ENCODE results near the gene EED. TPM values are rescaled to one million over a fixed set of nuclear protein-coding genes. Genes with fewer than 3 reads are reported as not detected.

The EED gene
- polyA plus RNA-seq, 1 donor from 2014 or later: 40.1 TPM

DNA sequence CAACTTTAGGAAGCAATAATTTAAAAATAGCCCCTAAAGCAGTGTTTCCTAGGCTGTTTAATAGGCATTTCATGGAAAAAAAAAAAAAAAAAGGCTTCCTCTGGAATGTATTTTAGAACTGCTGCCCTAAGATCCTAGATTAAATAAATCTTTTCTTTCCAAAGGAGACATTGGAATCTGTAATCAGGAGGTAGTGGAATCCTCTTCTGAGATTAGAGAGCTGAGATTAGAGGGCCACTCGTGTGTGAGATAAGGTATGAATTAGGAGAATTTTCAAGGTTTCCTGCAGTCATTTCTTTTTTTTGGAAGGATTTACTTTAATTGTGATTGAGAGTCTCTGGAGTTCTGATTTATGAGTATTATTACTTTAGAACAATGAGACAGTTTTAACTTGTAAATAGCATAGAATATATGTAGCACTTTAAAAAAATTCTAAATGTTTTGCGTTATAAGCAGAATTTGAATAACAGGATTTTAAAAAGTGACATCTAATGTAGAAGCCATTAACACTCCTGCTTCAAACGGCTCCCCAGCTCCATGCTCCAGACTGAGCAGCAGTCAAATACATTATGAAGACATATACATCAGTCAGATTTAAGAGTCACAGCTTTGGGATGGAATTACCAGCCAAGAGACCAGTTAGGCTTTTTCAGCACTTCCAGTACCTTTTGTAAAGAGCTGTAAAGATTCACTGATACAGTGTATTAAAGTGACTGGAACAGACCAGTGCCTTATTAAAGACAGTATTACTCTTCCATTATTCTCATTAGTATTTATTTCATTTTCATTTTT is 5.0 kb downstream of the EED start (continued):
- no peak for TF ChIP-seq POLR2AphosphoS5 (IDR thresholded peaks at IDR 0.05)

DNA sequence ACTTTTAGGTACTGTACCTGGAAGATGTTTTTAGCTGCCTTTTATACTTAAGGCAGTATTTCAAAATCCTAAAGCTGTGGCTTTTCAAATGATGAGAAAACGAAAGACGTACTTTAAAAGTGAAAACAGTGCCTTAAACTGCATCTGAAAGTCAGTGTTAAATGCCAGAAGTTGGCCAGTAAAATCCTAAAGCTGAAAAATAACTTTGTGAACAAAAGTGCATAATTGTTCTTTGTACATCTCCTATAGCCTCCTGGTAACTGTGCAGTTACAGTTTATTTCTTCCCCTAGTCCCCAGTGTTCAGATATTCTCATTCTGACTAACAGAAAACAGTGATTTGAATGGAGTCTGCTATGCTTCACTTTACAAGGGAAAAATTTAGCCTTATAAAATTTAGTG is 6.8 kb downstream of the EED start:
- TF ChIP-seq SMC3 (conservative IDR thresholded peaks at IDR 0.05; ENCODE audit: poor library complexity) (no peak), RAD21 (conservative IDR thresholded peaks at IDR 0.05) (no peak)
- H3K27me3 ChIP-seq (ENCODE audit: insufficient read depth, low read depth, low read length): no peaks in the 10 kb centered on the region
- no peak overlapping the region for H3K4me3 ChIP-seq (ENCODE audit: low read length)
- no peaks in the 10 kb centered on the region for H3K9me3 ChIP-seq (ENCODE audit: low read length)
- H3K27ac ChIP-seq (ENCODE audit: low read length): no peak overlapping the region
- peaks cover 79% of the 10 kb centered on the region for H3K79me2 ChIP-seq (replicated peaks; ENCODE audit: insufficient read depth, low read length)
- H3K4me2 ChIP-seq (ENCODE audit: low read length): no peak overlapping the region
- H3F3A ChIP-seq (ENCODE audit: insufficient read depth, low read length, poor library complexity, severe bottlenecking): no peaks in the 10 kb centered on the region
- H3K9ac ChIP-seq (ENCODE audit: low read length): no peak overlapping the region
- H3K9me2 ChIP-seq (ENCODE audit: insufficient read depth, low read length): no peaks in the 10 kb centered on the region
- no peaks in the 10 kb centered on the region for H3K36me3 ChIP-seq (ENCODE audit: insufficient read depth, low read length)
- no peak overlapping the region for H2AFZ ChIP-seq (ENCODE audit: low read depth, low read length)
- no peaks in the 10 kb centered on the region for H4K20me1 ChIP-seq (ENCODE audit: insufficient read depth)

DNA sequence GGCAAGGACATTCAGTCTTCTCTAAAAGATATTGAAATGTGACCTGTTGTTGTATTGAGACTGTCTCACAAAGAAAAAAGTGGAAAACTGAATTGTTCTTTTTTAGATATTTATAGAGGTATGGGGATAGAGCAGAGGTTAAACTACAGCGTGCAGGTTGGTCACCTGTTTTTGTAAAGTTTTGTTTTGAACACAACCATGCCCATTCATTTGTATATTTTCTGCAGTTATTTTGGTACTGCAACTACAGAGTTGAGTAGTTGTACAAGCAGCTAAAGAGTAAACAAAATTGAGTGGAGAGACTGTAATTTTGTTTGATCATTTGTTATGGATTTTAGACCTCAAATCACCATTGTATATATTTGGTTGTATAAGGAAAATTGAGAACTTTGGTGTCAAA is 11.3 kb downstream of the EED start:
- Histone ChIP-seq H3K4me3 (ENCODE audit: low read length) (no peak overlapping the region), H3K27ac (ENCODE audit: low read length) (no peak overlapping the region), H4K20me1 (ENCODE audit: insufficient read depth) (no peaks in the 10 kb centered on the region), H3K79me2 (replicated peaks; ENCODE audit: insufficient read depth, low read length) (peaks cover 33% of the 10 kb centered on the region), H3K4me2 (ENCODE audit: low read length) (no peak overlapping the region), H3K27me3 (ENCODE audit: insufficient read depth, low read depth, low read length) (no peaks in the 10 kb centered on the region), H2AFZ (ENCODE audit: low read depth, low read length) (no peak overlapping the region), H3K36me3 (ENCODE audit: insufficient read depth, low read length) (no peaks in the 10 kb centered on the region), H3K9me3 (ENCODE audit: low read length) (no peaks in the 10 kb centered on the region), H3K9me2 (ENCODE audit: insufficient read depth, low read length) (no peaks in the 10 kb centered on the region), H3K9ac (ENCODE audit: low read length) (no peak overlapping the region), H3F3A (ENCODE audit: insufficient read depth, low read length, poor library complexity, severe bottlenecking) (no peaks in the 10 kb centered on the region)
- TF ChIP-seq MXI1 (conservative IDR thresholded peaks at IDR 0.05; ENCODE audit: poor library complexity, severe bottlenecking) (no peak), POLR2AphosphoS5 (IDR thresholded peaks at IDR 0.05) (no peak)

DNA sequence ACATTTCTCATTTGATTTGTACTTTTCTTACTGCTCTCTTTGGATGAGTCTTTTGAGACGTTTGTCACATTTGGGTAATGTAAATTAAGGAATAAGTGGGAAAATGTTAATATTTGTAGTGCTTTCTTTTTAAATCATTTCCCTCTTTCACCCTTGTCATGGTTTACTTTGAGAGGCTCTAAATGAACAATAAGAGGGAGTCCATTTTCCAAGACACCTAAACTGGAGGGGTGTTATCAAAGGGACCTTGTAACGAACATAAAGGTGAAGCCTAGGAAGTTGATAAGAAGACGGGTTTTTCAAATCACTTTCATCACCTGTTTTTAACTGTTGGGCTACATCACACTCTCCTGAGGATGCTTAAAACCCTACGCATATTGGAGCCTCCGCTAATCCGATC is 12.1 kb downstream of the EED start:
- H3K79me2 ChIP-seq (replicated peaks; ENCODE audit: insufficient read depth, low read length): peaks cover 26% of the 10 kb centered on the region
- H3K4me2 ChIP-seq (ENCODE audit: low read length): no peak overlapping the region
- H3K9ac ChIP-seq (ENCODE audit: low read length): no peak overlapping the region
- no peak overlapping the region for H3K27ac ChIP-seq (ENCODE audit: low read length)
- no peaks in the 10 kb centered on the region for H3K9me3 ChIP-seq (ENCODE audit: low read length)
- H4K20me1 ChIP-seq (ENCODE audit: insufficient read depth): no peaks in the 10 kb centered on the region
- H3F3A ChIP-seq (ENCODE audit: insufficient read depth, low read length, poor library complexity, severe bottlenecking): no peaks in the 10 kb centered on the region
- no peaks in the 10 kb centered on the region for H3K27me3 ChIP-seq (ENCODE audit: insufficient read depth, low read depth, low read length)
- H3K36me3 ChIP-seq (ENCODE audit: insufficient read depth, low read length): no peaks in the 10 kb centered on the region
- H3K4me3 ChIP-seq (ENCODE audit: low read length): no peak overlapping the region
- TF ChIP-seq POLR2AphosphoS5 (IDR thresholded peaks at IDR 0.05) (no peak), RAD21 (conservative IDR thresholded peaks at IDR 0.05) (no peak), EZH2 (IDR thresholded peaks at IDR 0.05; ENCODE audit: borderline replicate concordance, insufficient read depth, low read length, poor library complexity, severe bottlenecking) (no peak), MXI1 (conservative IDR thresholded peaks at IDR 0.05; ENCODE audit: poor library complexity, severe bottlenecking) (no peak), TAF1 (IDR thresholded peaks at IDR 0.05; ENCODE audit: low read depth) (no peak), EP300 (conservative IDR thresholded peaks at IDR 0.05; ENCODE audit: poor library complexity, severe bottlenecking) (no peak), SMC3 (conservative IDR thresholded peaks at IDR 0.05; ENCODE audit: poor library complexity) (no peak)
- TF ChIP-seq, protein P1, sequence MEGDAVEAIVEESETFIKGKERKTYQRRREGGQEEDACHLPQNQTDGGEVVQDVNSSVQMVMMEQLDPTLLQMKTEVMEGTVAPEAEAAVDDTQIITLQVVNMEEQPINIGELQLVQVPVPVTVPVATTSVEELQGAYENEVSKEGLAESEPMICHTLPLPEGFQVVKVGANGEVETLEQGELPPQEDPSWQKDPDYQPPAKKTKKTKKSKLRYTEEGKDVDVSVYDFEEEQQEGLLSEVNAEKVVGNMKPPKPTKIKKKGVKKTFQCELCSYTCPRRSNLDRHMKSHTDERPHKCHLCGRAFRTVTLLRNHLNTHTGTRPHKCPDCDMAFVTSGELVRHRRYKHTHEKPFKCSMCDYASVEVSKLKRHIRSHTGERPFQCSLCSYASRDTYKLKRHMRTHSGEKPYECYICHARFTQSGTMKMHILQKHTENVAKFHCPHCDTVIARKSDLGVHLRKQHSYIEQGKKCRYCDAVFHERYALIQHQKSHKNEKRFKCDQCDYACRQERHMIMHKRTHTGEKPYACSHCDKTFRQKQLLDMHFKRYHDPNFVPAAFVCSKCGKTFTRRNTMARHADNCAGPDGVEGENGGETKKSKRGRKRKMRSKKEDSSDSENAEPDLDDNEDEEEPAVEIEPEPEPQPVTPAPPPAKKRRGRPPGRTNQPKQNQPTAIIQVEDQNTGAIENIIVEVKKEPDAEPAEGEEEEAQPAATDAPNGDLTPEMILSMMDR (IDR thresholded peaks at IDR 0.05; ENCODE audit: poor library complexity, severe bottlenecking): no peak
- TF ChIP-seq, protein P2, sequence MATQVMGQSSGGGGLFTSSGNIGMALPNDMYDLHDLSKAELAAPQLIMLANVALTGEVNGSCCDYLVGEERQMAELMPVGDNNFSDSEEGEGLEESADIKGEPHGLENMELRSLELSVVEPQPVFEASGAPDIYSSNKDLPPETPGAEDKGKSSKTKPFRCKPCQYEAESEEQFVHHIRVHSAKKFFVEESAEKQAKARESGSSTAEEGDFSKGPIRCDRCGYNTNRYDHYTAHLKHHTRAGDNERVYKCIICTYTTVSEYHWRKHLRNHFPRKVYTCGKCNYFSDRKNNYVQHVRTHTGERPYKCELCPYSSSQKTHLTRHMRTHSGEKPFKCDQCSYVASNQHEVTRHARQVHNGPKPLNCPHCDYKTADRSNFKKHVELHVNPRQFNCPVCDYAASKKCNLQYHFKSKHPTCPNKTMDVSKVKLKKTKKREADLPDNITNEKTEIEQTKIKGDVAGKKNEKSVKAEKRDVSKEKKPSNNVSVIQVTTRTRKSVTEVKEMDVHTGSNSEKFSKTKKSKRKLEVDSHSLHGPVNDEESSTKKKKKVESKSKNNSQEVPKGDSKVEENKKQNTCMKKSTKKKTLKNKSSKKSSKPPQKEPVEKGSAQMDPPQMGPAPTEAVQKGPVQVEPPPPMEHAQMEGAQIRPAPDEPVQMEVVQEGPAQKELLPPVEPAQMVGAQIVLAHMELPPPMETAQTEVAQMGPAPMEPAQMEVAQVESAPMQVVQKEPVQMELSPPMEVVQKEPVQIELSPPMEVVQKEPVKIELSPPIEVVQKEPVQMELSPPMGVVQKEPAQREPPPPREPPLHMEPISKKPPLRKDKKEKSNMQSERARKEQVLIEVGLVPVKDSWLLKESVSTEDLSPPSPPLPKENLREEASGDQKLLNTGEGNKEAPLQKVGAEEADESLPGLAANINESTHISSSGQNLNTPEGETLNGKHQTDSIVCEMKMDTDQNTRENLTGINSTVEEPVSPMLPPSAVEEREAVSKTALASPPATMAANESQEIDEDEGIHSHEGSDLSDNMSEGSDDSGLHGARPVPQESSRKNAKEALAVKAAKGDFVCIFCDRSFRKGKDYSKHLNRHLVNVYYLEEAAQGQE (IDR thresholded peaks at IDR 0.05; ENCODE audit: borderline replicate concordance): no peak
- H3K9me2 ChIP-seq (ENCODE audit: insufficient read depth, low read length): no peaks in the 10 kb centered on the region
- no peak overlapping the region for H2AFZ ChIP-seq (ENCODE audit: low read depth, low read length)
